ENCODE results near the gene IGFBP5. TPM values are rescaled to one million over a fixed set of nuclear protein-coding genes. Genes with fewer than 3 reads are reported as not detected.

Gene IGFBP5
- polyA plus RNA-seq, 6 donors from 2014 or later, result not detected

DNA sequence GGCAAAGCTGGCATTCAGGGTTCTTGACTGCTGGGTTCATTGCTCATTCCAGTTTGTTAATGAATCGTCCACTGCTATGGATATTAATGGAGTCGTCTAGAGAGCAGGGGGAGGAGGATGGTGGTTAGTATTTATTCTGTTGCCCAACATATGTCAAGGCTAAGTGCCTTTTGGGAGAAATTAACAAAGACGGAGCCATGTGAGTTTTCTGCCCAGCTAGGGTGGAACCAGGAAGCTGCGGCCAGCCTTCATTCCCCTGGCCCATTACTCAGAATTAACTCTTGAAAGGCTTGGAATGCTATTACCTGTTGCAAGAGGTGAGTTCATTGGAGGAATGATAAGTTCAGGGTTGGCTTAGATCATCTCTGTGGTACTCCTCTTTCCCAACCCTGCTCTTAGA is 42.8 kb downstream of the IGFBP5 start:
- no peaks in the 10 kb centered on the region for H3K9me3 Mint-ChIP-seq
- peaks cover 18 to 23% (median 19%) of the 10 kb centered on the region in 3 donors for H3K27me3 Mint-ChIP-seq
- H3K4me3 Mint-ChIP-seq, result no peak overlapping the region
- DNase-seq (no peak), ATAC-seq (ENCODE audit: low read depth in 2 of 2) (no peak)
- H3K27ac Mint-ChIP-seq, result no peak overlapping the region
- H3K4me1 Mint-ChIP-seq, result no peaks in the 10 kb centered on the region
- no peaks in the 10 kb centered on the region for H3K36me3 Mint-ChIP-seq

DNA sequence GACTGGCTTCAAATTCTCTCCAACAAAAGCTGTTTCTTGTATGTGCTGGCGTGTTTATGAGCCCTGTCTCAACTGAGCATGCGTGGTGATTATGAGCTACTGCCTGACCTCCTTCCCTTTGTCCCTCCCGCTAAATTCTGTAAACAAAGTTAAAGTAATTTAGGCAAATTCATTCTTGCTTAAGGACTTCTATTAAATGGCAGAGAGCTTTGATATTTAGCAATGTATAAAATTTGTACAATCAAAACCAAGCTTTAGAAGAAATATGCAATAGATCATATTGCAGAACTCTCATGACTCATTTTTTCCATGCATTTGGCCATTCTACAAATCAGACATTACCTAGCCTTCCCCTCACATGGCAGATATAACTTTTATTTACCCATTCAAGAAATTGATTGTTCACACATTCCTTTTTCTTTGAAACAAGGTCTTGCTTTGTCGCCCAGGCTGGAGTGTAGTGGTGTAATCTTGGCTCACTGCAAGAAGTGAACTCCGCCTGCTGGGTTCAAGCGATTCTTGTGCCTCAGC is 43.9 kb downstream of the IGFBP5 start:
- DNase-seq (no peak), ATAC-seq (ENCODE audit: low read depth in 2 of 2) (no peak)
- Mint-ChIP-seq H3K9me3 (peaks cover 0 to 1% (median 0%) of the 10 kb centered on the region in 7 donors), H3K36me3 (no peaks in the 10 kb centered on the region), H3K27me3 (peaks cover 13 to 23% (median 18%) of the 10 kb centered on the region in 3 donors), H3K27ac (no peak overlapping the region), H3K4me3 (no peak overlapping the region), H3K4me1 (no peaks in the 10 kb centered on the region)

DNA sequence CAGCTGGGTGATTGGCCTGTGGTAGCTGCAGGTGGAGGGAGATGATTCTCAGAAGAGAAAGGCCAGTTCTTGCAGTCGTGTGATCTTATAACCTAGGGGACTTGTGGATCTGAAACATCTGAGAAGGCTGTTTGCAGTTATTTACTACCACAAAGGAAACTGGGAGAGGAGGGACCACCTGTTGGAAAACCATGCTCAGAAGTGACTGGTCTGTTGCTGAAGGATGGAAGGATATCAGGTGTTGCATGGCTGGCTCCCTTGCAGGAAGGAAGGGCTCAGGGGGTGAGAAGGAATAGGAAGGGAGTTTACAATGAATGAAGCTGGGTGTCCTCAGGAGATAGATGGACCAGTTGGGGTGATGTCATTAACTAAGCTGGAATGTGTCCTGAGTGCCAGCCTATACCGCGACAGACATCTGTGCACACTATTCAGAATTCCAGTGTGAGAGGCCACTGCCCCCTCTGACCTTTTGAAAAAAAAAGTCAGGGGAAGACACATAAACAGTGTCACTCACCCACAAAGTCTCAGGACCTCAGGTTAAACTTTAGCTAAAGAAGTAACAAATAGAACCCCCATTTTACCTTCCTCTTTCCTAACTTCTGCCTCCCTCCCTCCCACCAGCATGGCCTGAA is 44.6 kb downstream of the IGFBP5 start:
- no peak overlapping the region for H3K27ac Mint-ChIP-seq
- DNase-seq, result no peak
- H3K27me3 Mint-ChIP-seq, result peaks cover 13 to 28% (median 18%) of the 10 kb centered on the region in 3 donors
- ATAC-seq (ENCODE audit: low read depth in 2 of 2), result no peak
- no peak overlapping the region for H3K4me3 Mint-ChIP-seq
- no peaks in the 10 kb centered on the region for H3K4me1 Mint-ChIP-seq
- H3K36me3 Mint-ChIP-seq, result no peaks in the 10 kb centered on the region
- peaks cover 0 to 2% (median 0%) of the 10 kb centered on the region in 7 donors for H3K9me3 Mint-ChIP-seq

DNA sequence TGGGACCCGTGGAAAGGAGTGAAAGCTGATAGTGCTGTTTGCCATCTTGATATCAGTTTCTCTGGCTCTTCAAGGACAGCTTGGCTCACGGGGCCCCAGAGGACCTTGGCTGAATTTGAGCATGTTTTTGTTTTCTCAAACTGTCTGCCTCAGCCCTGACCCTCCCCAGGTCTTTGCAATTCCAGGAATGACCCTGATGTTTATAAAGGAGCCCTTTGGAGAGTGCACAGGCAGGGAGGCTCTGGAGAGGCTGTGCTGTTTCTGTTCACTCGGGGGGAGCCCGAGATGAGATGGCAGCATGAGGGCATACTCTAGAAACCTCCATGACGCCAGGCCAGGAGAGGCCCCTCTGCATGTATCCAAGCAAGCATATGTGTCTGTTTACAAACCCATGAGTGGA is 45.8 kb downstream of the IGFBP5 start:
- peaks cover 18 to 28% (median 20%) of the 10 kb centered on the region in 3 donors for H3K27me3 Mint-ChIP-seq
- DNase-seq (no peak), ATAC-seq (ENCODE audit: low read depth in 2 of 2) (no peak)
- no peak overlapping the region for H3K27ac Mint-ChIP-seq
- H3K4me1 Mint-ChIP-seq, result peaks cover 0 to 7% (median 6%) of the 10 kb centered on the region in 3 donors
- no peaks in the 10 kb centered on the region for H3K36me3 Mint-ChIP-seq
- peaks cover 0 to 2% (median 0%) of the 10 kb centered on the region in 7 donors for H3K9me3 Mint-ChIP-seq
- no peak overlapping the region for H3K4me3 Mint-ChIP-seq

DNA sequence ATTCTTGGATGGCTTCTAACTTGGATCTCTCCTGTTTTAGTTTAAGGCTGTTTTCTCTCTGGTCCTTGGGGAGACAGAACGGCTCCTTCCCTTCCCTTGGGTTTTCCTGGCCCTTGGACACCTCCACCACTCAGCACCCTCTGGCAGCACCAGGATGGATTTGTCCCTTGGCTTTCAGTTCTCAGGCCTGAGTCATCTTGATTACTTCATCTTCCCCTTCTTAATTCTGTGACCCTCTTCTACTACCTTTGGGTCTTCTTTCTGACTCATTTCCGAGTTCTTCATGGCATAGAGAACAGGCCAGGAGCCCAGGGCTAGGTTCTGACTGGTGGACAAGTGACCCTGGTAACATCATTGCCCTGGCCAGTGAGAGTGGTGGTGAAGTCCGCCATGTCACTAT is 47.2 kb downstream of the IGFBP5 start:
- no peak overlapping the region for H3K27ac Mint-ChIP-seq
- H3K9me3 Mint-ChIP-seq, result peaks cover 0 to 2% (median 0%) of the 10 kb centered on the region in 7 donors
- no peaks in the 10 kb centered on the region for H3K36me3 Mint-ChIP-seq
- peaks cover 20 to 25% (median 21%) of the 10 kb centered on the region in 3 donors for H3K27me3 Mint-ChIP-seq
- no peak overlapping the region for H3K4me3 Mint-ChIP-seq
- ATAC-seq (ENCODE audit: low read depth in 2 of 2) (no peak), DNase-seq (no peak)
- H3K4me1 Mint-ChIP-seq, result peaks cover 0 to 8% (median 8%) of the 10 kb centered on the region in 3 donors

DNA sequence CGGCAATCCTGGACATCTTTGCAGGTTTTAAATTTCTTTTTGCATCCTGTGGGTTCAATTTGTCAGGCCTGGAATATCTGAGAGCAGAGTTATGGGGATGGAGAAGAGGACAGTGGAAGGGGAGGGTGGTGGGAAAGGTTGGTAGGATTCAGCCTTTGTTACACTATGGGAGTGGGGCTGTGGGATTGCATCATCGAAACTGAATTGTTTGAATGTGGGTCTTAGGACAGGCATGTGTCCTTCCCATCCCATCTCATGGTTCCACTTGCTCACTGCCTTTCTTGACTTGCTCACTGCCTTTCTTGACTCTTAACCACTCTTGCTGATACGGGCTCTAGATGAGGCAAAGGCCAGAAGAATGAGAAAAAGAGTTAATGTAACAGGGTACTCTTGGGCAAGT is 49.2 kb downstream of the IGFBP5 start:
- DNase-seq (no peak), ATAC-seq (ENCODE audit: low read depth in 2 of 2) (no peak)
- Mint-ChIP-seq H3K9me3 (peaks cover 0 to 3% (median 1%) of the 10 kb centered on the region in 7 donors), H3K36me3 (no peaks in the 10 kb centered on the region), H3K4me1 (peaks cover 0 to 8% (median 8%) of the 10 kb centered on the region in 3 donors), H3K27me3 (peaks cover 18 to 27% (median 26%) of the 10 kb centered on the region in 3 donors), H3K4me3 (no peak overlapping the region), H3K27ac (no peak overlapping the region)

DNA sequence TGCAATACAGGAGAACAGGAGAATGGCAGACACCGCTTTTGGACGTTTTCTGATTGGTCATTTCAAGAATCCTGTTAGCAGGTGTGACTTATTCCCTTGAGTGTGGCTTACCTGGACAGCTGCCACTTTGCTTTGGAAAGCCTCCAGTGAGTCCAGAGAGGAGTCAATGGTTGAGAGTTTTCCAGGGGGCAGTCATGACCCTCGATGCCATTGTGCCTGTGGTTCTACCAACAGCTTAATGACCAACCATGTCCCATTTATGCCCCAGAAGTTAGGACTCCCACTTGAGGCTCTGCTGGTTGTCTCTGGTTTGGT is 49.8 kb downstream of the IGFBP5 start:
- Mint-ChIP-seq H3K27ac (no peak overlapping the region), H3K4me1 (peaks cover 0 to 8% (median 8%) of the 10 kb centered on the region in 3 donors), H3K4me3 (no peak overlapping the region), H3K9me3 (peaks cover 0 to 3% (median 1%) of the 10 kb centered on the region in 7 donors), H3K27me3 (peaks cover 17 to 28% (median 26%) of the 10 kb centered on the region in 3 donors), H3K36me3 (no peaks in the 10 kb centered on the region)
- no peak for DNase-seq
- ATAC-seq (ENCODE audit: low read depth in 2 of 2), result no peak

DNA sequence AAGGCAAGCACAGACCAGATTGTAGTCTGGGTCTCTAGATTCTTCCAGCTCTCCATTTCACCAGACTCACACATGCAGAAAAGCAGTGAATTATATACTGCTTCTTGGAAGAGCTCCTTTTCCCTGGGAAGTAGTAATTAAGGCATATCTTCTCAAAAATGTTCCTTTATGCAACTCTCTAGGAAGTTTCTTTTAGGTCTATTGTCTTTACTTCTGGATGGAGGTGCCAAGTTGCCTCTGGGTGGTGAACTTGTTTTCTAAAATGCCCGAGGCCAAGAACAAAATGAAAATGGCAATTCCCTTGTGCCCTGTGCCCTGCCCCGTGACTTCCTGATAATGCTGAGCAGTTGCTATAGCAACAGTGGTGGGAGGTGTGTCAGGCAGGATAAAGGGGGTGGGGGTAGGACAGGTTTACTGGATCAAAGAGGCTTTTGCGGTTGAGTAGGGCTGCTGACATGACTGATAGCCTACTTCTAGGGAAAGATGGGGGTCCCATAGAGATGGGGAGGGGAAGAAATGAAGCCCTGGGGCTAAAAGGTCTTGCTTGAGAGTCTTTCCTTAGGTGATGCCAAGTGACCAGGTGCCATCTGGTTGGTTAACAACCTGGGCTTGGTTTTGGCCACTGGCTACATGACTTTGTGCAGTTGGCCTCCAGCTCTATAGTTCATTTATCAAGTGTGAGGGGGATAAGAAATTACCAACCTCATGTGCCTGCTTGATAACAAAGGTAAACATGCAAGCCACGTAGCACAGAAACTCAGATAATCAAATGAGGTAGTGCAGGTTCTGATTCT is 50.3 kb downstream of the IGFBP5 start:
- DNase-seq (no peak), ATAC-seq (ENCODE audit: low read depth in 2 of 2) (no peak)
- peaks cover 20 to 28% (median 26%) of the 10 kb centered on the region in 3 donors for H3K27me3 Mint-ChIP-seq
- H3K4me3 Mint-ChIP-seq, result no peak overlapping the region
- H3K27ac Mint-ChIP-seq, result peak overlapping the region in 1 of 6 donors; percentile 32
- peaks cover 0 to 3% (median 1%) of the 10 kb centered on the region in 7 donors for H3K9me3 Mint-ChIP-seq
- H3K4me1 Mint-ChIP-seq, result peaks cover 0 to 8% (median 8%) of the 10 kb centered on the region in 3 donors
- H3K36me3 Mint-ChIP-seq, result no peaks in the 10 kb centered on the region

DNA sequence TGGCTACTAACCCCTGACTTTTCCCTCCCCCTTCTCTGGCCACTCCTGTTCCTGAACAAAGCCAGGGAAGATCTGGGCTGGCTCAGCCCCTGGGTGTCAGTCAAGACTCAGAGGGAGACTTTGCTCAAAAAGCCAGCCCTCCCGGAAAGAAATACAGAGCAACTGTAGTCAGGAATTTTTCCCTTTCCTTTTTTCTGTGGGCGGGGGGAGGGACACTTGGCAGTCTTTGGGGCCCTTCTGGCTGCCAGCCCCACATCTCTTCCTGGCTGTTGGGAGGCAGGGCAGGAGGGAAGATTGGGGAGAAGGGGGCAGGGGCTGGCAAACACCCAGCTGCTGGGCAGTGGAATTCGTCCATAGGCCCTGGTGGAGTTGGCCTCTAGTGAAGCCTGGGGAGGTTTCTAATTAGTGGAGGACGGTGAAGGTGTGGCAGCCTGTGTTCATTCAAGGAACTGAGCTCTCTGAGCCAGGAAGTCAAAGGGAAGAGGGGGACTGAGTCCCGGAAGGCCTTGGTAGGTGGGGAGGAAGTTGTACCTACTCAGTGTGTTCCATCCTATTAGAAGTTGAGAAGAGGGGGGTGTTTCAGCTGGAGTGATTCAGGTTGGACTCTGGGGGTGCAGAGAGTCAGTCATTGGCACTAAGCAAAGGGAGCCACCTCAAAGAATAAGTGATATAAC is 51.2 kb downstream of the IGFBP5 start:
- peaks cover 23 to 35% (median 32%) of the 10 kb centered on the region in 3 donors for H3K27me3 Mint-ChIP-seq
- ATAC-seq (ENCODE audit: low read depth in 2 of 2) (no peak), DNase-seq (no peak)
- H3K4me3 Mint-ChIP-seq, result no peak overlapping the region
- H3K9me3 Mint-ChIP-seq, result peaks cover 0 to 3% (median 1%) of the 10 kb centered on the region in 7 donors
- peaks cover 0 to 8% (median 8%) of the 10 kb centered on the region in 3 donors for H3K4me1 Mint-ChIP-seq
- H3K36me3 Mint-ChIP-seq, result no peaks in the 10 kb centered on the region
- no peak overlapping the region for H3K27ac Mint-ChIP-seq

DNA sequence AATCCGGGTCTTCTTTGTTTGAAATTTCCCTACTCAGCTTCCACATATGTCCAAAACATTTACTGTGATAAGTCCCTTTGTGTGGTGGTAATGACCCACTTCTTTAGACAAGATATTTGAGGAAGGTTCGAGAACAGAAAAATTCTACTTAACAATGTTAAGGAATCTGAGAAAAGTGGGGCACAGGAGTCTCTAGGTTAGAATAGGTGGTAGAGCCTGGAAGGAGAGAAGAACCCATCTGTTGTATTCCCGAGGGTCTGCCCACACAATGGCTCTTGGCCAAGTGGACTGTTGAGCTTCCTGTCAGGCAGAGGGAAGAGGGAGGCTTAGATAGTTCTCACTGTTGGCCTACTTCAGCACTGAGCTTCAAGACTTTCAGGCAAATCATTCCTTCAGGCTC is 57.9 kb downstream of the IGFBP5 start:
- Mint-ChIP-seq H3K27ac (no peak overlapping the region), H3K9me3 (peaks cover 0 to 5% (median 2%) of the 10 kb centered on the region in 7 donors), H3K4me1 (peaks cover 15 to 33% (median 18%) of the 10 kb centered on the region in 3 donors), H3K36me3 (peaks cover 0 to 6% of the 10 kb centered on the region in 2 donors), H3K4me3 (peak overlapping the region in 1 of 8 donors; percentile 42), H3K27me3 (peaks cover 46 to 67% (median 67%) of the 10 kb centered on the region in 3 donors)
- ATAC-seq (ENCODE audit: low read depth in 2 of 2) (no peak), DNase-seq (no peak)

DNA sequence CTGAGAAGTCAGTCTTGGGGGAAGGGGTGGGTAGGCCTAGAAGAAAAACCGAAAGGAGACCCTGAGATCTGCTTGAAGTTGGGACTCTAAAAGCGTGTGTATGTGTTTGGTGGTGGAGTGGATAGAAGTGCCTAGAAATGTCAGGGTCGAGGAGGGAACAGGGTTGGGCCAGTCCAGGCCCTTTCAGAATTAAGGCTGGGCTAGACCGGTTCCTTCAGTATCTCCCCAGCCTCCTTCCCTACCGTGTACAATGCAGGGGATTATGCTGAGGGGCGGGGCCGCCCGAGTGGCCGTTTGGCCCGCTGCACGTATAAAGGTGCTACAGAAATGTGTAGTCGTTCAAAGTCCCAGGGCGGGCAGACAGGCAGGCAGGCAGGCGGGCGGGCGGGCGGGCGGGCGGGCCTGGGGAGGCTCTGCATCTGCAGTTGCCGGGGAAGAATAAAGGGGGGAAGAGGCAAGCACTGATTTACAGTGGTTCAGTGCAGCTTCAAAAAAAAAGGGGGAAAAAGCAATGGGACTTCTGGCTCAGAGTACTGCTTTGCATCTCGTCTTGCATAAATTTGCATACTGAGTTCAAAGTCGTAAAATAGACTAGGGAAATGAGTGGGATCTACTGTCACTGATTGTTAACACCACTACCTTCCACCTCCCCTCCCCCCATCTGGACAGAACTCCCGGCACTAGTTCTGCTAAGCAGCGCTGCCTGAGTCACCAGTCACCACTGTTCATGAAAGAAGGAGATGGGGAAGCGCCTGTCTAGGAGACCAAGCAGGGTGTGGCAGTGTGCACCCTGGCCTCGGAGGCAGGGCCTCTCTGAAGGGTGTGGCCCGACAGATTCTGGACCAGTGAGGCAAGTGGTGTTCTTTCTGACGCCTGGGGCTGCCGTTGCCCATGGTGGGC is 58.5 kb downstream of the IGFBP5 start:
- peaks cover 0 to 5% (median 2%) of the 10 kb centered on the region in 7 donors for H3K9me3 Mint-ChIP-seq
- ATAC-seq (ENCODE audit: low read depth in 2 of 2) (no peak), DNase-seq (no peak)
- peak overlapping the region in 4 of 8 donors; percentile 22 to 65 (median 34) for H3K4me3 Mint-ChIP-seq
- H3K36me3 Mint-ChIP-seq, result peaks cover 0 to 7% of the 10 kb centered on the region in 2 donors
- peaks cover 46 to 72% (median 70%) of the 10 kb centered on the region in 3 donors for H3K27me3 Mint-ChIP-seq
- peaks cover 15 to 36% (median 18%) of the 10 kb centered on the region in 3 donors for H3K4me1 Mint-ChIP-seq
- H3K27ac Mint-ChIP-seq, result no peak overlapping the region

DNA sequence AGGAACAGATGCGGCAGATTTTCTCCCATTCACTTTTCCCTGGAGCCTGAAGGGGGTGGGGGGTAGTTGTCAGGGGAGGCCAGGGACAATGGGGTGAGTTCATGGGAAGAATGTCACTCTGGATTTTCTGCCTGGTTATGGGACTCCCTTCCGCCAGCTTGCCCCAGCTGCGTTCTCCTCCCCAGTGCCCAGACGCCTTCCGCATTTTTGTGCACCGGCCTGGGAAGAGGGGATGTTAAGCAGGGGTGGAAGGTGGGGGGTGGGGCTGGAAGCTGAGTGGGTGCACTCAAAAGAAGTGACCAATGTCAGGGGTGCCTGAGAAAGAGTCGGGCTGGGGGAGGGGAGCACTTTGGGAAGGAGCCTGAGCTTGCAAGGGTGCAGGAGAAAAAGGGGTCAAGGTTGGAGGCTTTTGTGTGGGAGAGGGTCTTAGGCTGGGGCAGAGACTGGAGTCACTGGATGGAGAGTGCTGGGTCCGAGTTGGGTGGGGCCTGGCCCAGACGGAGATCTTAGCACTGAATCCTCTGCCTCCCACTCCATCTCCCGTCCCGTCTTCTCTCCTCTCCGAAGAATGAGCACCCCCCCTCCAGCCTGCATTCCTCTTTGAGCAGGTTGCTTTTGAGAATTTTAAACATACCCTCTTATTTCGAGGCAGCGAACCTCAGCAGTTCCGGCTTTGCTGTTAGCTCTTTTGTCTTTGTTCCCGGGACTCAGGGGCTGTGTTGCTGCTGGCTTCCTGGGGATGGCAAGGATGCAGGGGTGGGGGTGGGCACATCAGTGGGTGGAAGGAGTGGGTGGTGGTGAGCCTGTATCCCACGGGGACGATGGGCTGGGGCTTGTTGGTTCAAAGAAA is 59.4 kb downstream of the IGFBP5 start:
- peaks cover 0 to 7% of the 10 kb centered on the region in 2 donors for H3K36me3 Mint-ChIP-seq
- peaks cover 46 to 80% (median 79%) of the 10 kb centered on the region in 3 donors for H3K27me3 Mint-ChIP-seq
- ATAC-seq (ENCODE audit: low read depth in 2 of 2), result no peak
- H3K27ac Mint-ChIP-seq, result no peak overlapping the region
- H3K4me3 Mint-ChIP-seq, result peak overlapping the region in 6 of 8 donors; percentile 22 to 65 (median 53)
- DNase-seq, result no peak
- H3K9me3 Mint-ChIP-seq, result peaks cover 0 to 5% (median 2%) of the 10 kb centered on the region in 7 donors
- H3K4me1 Mint-ChIP-seq, result peaks cover 15 to 36% (median 18%) of the 10 kb centered on the region in 3 donors
